Liver (tissue), 9 donors: ENCODE results near the gene KANK2. TPM values are rescaled to one million over a fixed set of nuclear protein-coding genes. Genes with fewer than 3 reads are reported as not detected.
A peak's percentile ranks its signal among the peaks of the same experiment; 100 is the strongest.

Experiments
- DNase-seq: peaks from one replicate; pipeline ENCODE4 v3.0.0-alpha.2; 2017; ENCODE audit warnings: low spot score
- H3K27ac ChIP-seq, 2 donors: one replicate each; pipeline ENCODE4 v1.7.0; 2013; ENCODE audit warnings: inconsistent platforms in 2 of 2, low read length in 2 of 2, control low read depth in 1 of 2, low read depth in 1 of 2, mild to moderate bottlenecking in 1 of 2
- H3K27me3 ChIP-seq, 4 donors: one replicate each; pipeline versions ENCODE4 v1.6.1 to v1.7.0; 2013; ENCODE audit warnings: low read length in 3 of 4, inconsistent platforms in 1 of 4, mild to moderate bottlenecking in 1 of 4, moderate library complexity in 1 of 4; ENCODE audit not compliant: control insufficient read depth in 4 of 4, insufficient read depth in 4 of 4
- H3K36me3 ChIP-seq, 4 donors: one replicate each; pipeline versions ENCODE4 v1.6.1 to v1.7.0; 2013; ENCODE audit warnings: low read length in 3 of 4, mild to moderate bottlenecking in 3 of 4, low read depth in 1 of 4, moderate library complexity in 1 of 4; ENCODE audit not compliant: control insufficient read depth in 4 of 4, insufficient read depth in 3 of 4
- H3K4me1 ChIP-seq, 4 donors: one replicate each; pipeline versions ENCODE4 v1.6.1 to v1.7.0; 2013; ENCODE audit warnings: low read length in 3 of 4, mild to moderate bottlenecking in 3 of 4, moderate library complexity in 1 of 4; ENCODE audit not compliant: control insufficient read depth in 4 of 4, insufficient read depth in 4 of 4
- H3K4me3 ChIP-seq, 3 donors: one replicate each; pipeline versions ENCODE4 v1.6.1 to v1.7.0; 2013; ENCODE audit warnings: low read length in 3 of 3, control low read depth in 1 of 3, low read depth in 1 of 3, mild to moderate bottlenecking in 1 of 3
- H3K9ac ChIP-seq, 2 donors: one replicate each; pipeline ENCODE4 v1.7.0; 2013; ENCODE audit warnings: low read length in 2 of 2, mild to moderate bottlenecking in 2 of 2, moderate library complexity in 2 of 2, control low read depth in 1 of 2, low read depth in 1 of 2
- H3K9me3 ChIP-seq, 4 donors: one replicate each; pipeline versions ENCODE4 v1.6.1 to v1.7.0; 2013; ENCODE audit warnings: low read length in 3 of 4; ENCODE audit not compliant: control insufficient read depth in 4 of 4
- EGR1 ChIP-seq, 2 donors: IDR thresholded peaks; 2 replicates each; pipeline ENCODE4 v1.6.1; 2016 to 2018; ENCODE audit warnings: antibody characterized with exemption in 2 of 2, low read depth in 2 of 2
- FOXA1 ChIP-seq: IDR thresholded peaks from 2 replicates; pipeline ENCODE4 v1.6.1; 2016; ENCODE audit warnings: antibody characterized with exemption
- FOXA2 ChIP-seq: IDR thresholded peaks from 2 replicates; pipeline ENCODE4 v1.6.1; 2016; ENCODE audit warnings: antibody characterized with exemption
- GABPA ChIP-seq, 2 donors: IDR thresholded peaks in 1 of 2; conservative IDR thresholded peaks in 1 of 2; 2 replicates each; pipeline ENCODE4 v1.6.1; 2016; ENCODE audit warnings: antibody characterized with exemption in 2 of 2, mild to moderate bottlenecking in 1 of 2, moderate library complexity in 1 of 2
- HNF4A ChIP-seq, 2 donors: conservative IDR thresholded peaks; 2 replicates each; pipeline ENCODE4 v1.6.1; 2016; ENCODE audit warnings: antibody characterized with exemption in 2 of 2, mild to moderate bottlenecking in 2 of 2
- JUND ChIP-seq, 2 donors: IDR thresholded peaks; 2 replicates each; pipeline ENCODE4 v1.6.1; 2016; ENCODE audit warnings: antibody characterized with exemption in 2 of 2
- NR2F2 ChIP-seq: IDR thresholded peaks from 2 replicates; pipeline ENCODE4 v1.6.1; 2016; ENCODE audit warnings: antibody characterized with exemption
- RAD21 ChIP-seq, 2 donors: IDR thresholded peaks; 2 replicates each; pipeline ENCODE4 v1.6.1; 2016; ENCODE audit warnings: antibody characterized with exemption in 2 of 2, mild to moderate bottlenecking in 2 of 2
- RXRA ChIP-seq, 2 donors: IDR thresholded peaks; 2 replicates each; pipeline ENCODE4 v1.6.1; 2017 to 2018; ENCODE audit warnings: antibody characterized with exemption in 2 of 2, mild to moderate bottlenecking in 1 of 2
- SP1 ChIP-seq: IDR thresholded peaks from 2 replicates; pipeline ENCODE4 v1.6.1; 2018; ENCODE audit warnings: antibody characterized with exemption, mild to moderate bottlenecking
- TAF1 ChIP-seq: conservative IDR thresholded peaks from 2 replicates; pipeline ENCODE4 v1.6.1; 2016; ENCODE audit warnings: antibody characterized with exemption, mild to moderate bottlenecking
- YY1 ChIP-seq: IDR thresholded peaks from 2 replicates; pipeline ENCODE4 v1.6.1; 2016; ENCODE audit warnings: antibody characterized with exemption, mild to moderate bottlenecking
- WGBS: extraction: QIAGEN DNeasy Blood & Tissue Kit; methylation state at CpG from one replicate; pipeline ENCODE4 v1.1.7; 2013; 5-methylcytosine and 5-hydroxymethylcytosine counted together
- polyA plus RNA-seq, 2 donors: library from polyadenylated mRNA; stranded (reverse) in 1 of 2; unstranded in 1 of 2; fragments of 200-250 nt in 1 of 2; fragments of >200 nt in 1 of 2; fragmentation: Nextera tagmentation in 1 of 2; extraction: Ambion mirVana in 1 of 2; gene quantifications; one replicate each; pipeline versions ENCODE4 v1.2.1 to v1.2.3, GENCODE V29; 2013 to 2015
- total RNA-seq, 2 donors: library from RNA; depleted of rRNA; stranded (reverse); fragments of >200 nt; gene quantifications; one replicate each; pipeline ENCODE4 v1.2.3, GENCODE V29; 2014
- TF ChIP-seq, protein P1 (sequence below): fragments of 150-350 bp; IDR thresholded peaks from 2 replicates; pipeline ENCODE4 v1.5.1; 2017; ENCODE audit warnings: improper control_type of control experiment, low read depth, low read length; ENCODE audit not compliant: missing input control
- TF ChIP-seq, protein P2 (sequence below): IDR thresholded peaks from 2 replicates; pipeline ENCODE4 v1.6.1; 2016; ENCODE audit warnings: antibody characterized with exemption
- TF ChIP-seq, protein P3 (sequence below): IDR thresholded peaks from 2 replicates; pipeline ENCODE4 v1.6.1; 2016; ENCODE audit warnings: antibody characterized with exemption, mild to moderate bottlenecking
- TF ChIP-seq, protein P4 (sequence below): IDR thresholded peaks from 2 replicates; pipeline ENCODE4 v1.6.1; 2016; ENCODE audit warnings: antibody characterized with exemption
- donor health status: healthy.
- donor health status: healthy.
- donor health status: healthy.
- donor health status: healthy.
- donor health status: healthy.

The KANK2 gene
- total and polyA plus RNA-seq, 4 donors: 15.0 to 67.8 (median 40.6) TPM

DNA sequence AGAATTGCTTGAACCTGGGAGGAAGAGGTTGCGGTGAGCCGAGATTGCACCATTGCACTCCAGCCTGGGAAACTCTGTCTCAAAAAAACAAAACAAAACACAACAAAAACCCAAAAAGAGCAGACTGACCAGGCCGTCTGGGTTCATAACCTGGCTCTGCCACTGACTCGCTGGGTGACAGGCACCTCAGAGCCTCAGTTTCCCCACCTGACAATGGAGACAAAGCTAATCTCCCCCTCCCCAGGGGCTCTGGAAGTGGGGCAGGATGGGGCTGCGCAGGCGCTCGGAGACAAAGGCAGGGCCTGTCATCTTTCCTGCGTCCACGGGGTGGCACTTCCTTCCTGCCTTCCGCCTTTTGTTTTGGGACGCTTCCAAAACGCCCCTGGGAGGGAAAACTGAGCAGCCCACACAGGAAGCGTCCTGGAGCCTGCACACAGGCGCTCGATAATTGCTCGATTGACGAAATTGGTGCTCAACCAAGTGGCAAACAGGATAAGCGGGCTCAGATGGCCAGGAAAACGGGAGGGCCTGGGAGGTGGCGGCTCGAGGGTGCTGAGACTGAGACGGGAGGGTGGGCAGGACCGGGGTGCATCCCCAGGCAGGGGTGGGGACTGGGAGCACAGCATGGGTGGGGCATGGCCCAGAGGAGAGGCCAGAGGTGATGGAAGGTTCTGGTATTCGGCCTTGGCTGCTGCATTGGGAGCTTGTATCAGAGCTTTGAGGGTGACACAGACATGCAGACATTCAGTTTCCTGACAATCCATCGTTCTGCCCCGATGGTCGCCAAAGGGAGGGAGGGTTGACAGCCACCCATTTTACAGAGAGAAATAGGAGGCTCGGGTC is 59.6 kb downstream of the KANK2 start:
- DNase-seq: peak; percentile 70
- H3K27me3 ChIP-seq: no peaks in the 10 kb centered on the region
- H3K4me1 ChIP-seq: peaks cover 9 to 42% (median 30%) of the 10 kb centered on the region in 4 donors
- no peaks in the 10 kb centered on the region for H3K9me3 ChIP-seq
- H3K36me3 ChIP-seq: peaks cover 0 to 5% (median 1%) of the 10 kb centered on the region in 4 donors
- 4% methylated on average over 28 of the region's 28 CpGs for WGBS
- H3K9ac ChIP-seq: no peak overlapping the region
- TF ChIP-seq, protein P1, sequence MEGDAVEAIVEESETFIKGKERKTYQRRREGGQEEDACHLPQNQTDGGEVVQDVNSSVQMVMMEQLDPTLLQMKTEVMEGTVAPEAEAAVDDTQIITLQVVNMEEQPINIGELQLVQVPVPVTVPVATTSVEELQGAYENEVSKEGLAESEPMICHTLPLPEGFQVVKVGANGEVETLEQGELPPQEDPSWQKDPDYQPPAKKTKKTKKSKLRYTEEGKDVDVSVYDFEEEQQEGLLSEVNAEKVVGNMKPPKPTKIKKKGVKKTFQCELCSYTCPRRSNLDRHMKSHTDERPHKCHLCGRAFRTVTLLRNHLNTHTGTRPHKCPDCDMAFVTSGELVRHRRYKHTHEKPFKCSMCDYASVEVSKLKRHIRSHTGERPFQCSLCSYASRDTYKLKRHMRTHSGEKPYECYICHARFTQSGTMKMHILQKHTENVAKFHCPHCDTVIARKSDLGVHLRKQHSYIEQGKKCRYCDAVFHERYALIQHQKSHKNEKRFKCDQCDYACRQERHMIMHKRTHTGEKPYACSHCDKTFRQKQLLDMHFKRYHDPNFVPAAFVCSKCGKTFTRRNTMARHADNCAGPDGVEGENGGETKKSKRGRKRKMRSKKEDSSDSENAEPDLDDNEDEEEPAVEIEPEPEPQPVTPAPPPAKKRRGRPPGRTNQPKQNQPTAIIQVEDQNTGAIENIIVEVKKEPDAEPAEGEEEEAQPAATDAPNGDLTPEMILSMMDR: peak; percentile 90
- peak in 1 of 2 donors; percentile 54 for TF ChIP-seq GABPA (IDR thresholded peaks at IDR 0.05 in 1 of 2, conservative IDR thresholded peaks at IDR 0.05 in 1 of 2)
- peak; percentile 56 to 60 for TF ChIP-seq RXRA (IDR thresholded peaks at IDR 0.05)
- no peak for TF ChIP-seq JUND (IDR thresholded peaks at IDR 0.05)
- TF ChIP-seq, protein P2, sequence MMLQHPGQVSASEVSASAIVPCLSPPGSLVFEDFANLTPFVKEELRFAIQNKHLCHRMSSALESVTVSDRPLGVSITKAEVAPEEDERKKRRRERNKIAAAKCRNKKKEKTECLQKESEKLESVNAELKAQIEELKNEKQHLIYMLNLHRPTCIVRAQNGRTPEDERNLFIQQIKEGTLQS: no peak
- TF ChIP-seq YY1: peak; percentile 33
- TF ChIP-seq, protein P3, sequence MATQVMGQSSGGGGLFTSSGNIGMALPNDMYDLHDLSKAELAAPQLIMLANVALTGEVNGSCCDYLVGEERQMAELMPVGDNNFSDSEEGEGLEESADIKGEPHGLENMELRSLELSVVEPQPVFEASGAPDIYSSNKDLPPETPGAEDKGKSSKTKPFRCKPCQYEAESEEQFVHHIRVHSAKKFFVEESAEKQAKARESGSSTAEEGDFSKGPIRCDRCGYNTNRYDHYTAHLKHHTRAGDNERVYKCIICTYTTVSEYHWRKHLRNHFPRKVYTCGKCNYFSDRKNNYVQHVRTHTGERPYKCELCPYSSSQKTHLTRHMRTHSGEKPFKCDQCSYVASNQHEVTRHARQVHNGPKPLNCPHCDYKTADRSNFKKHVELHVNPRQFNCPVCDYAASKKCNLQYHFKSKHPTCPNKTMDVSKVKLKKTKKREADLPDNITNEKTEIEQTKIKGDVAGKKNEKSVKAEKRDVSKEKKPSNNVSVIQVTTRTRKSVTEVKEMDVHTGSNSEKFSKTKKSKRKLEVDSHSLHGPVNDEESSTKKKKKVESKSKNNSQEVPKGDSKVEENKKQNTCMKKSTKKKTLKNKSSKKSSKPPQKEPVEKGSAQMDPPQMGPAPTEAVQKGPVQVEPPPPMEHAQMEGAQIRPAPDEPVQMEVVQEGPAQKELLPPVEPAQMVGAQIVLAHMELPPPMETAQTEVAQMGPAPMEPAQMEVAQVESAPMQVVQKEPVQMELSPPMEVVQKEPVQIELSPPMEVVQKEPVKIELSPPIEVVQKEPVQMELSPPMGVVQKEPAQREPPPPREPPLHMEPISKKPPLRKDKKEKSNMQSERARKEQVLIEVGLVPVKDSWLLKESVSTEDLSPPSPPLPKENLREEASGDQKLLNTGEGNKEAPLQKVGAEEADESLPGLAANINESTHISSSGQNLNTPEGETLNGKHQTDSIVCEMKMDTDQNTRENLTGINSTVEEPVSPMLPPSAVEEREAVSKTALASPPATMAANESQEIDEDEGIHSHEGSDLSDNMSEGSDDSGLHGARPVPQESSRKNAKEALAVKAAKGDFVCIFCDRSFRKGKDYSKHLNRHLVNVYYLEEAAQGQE: peak; percentile 41
- TF ChIP-seq NR2F2: peak; percentile 75
- TF ChIP-seq, protein P4, sequence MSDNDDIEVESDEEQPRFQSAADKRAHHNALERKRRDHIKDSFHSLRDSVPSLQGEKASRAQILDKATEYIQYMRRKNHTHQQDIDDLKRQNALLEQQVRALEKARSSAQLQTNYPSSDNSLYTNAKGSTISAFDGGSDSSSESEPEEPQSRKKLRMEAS: peak; percentile 92
- TF ChIP-seq HNF4A (conservative IDR thresholded peaks at IDR 0.05): peak; percentile 9 to 12
- no peak for TF ChIP-seq FOXA1
- TF ChIP-seq EGR1 (IDR thresholded peaks at IDR 0.05; ENCODE audit: low read depth in 2 of 2): peak; percentile 23 to 79
- peak; percentile 97 to 98 for TF ChIP-seq RAD21 (IDR thresholded peaks at IDR 0.05)
- TF ChIP-seq SP1: peak; percentile 59
- TF ChIP-seq FOXA2: no peak
- H3K27ac ChIP-seq: peak overlapping the region; percentile 80 to 81
- H3K4me3 ChIP-seq: peak overlapping the region in 1 of 3 donors; percentile 17

DNA sequence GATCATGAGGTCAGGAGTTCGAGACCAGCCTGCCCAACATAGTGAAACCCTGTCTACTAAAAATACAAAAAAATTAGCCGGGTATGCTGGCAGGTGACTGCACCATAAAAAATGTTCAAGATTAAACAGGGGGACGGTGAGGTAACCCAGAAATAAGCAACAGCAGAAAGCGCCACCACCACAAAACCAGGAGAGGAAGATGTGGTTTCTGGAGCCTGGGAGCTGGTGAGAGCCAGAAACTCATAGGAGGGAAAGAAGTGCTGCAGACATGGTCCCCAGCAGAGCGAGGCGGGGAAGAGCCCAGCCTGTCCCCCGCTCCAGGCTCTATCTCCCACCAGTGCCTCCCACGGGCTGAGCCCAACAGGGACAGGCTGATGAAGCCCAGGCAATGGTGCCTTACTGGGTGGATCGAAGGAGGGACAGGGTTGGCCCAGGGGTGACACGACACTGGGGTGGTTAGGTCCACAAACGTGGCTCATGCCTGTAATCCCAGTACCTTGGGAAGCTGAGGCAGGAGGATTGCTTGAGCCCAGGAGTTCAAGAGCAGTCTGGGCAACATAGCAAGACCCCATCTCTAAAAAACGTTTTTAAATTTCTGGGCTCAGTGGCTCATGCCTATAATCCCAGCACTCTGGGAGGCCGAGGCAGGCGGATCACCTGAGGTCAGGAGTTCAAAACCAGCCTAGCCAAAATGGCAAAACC is 60.8 kb downstream of the KANK2 start:
- Histone ChIP-seq H3K27ac (no peak overlapping the region), H3K4me1 (peaks cover 4 to 31% (median 19%) of the 10 kb centered on the region in 4 donors)
- TF ChIP-seq FOXA2: no peak
- TF ChIP-seq, protein P2: no peak
- TF ChIP-seq EGR1 (IDR thresholded peaks at IDR 0.05; ENCODE audit: low read depth in 2 of 2): no peak
- TF ChIP-seq, protein P3: no peak
- no peak for TF ChIP-seq JUND (IDR thresholded peaks at IDR 0.05)
- no peak for TF ChIP-seq TAF1
- no peak for TF ChIP-seq GABPA (IDR thresholded peaks at IDR 0.05 in 1 of 2, conservative IDR thresholded peaks at IDR 0.05 in 1 of 2)
- no peak for TF ChIP-seq RAD21 (IDR thresholded peaks at IDR 0.05)
- TF ChIP-seq, protein P4: no peak
- TF ChIP-seq HNF4A (conservative IDR thresholded peaks at IDR 0.05): no peak
- no peak for TF ChIP-seq YY1
- TF ChIP-seq NR2F2: no peak
- TF ChIP-seq FOXA1: no peak

More for the DNA sequence above, 60.8 kb downstream of the KANK2 start:
- H3K9me3 ChIP-seq: no peaks in the 10 kb centered on the region
- WGBS: 65% methylated on average over 14 of the region's 14 CpGs
- H3K4me3 ChIP-seq: no peak overlapping the region
- no peaks in the 10 kb centered on the region for H3K27me3 ChIP-seq
- no peak for DNase-seq
- no peak overlapping the region for H3K9ac ChIP-seq
- peaks cover 3 to 15% (median 8%) of the 10 kb centered on the region in 4 donors for H3K36me3 ChIP-seq
